HG02763 (cell line): ENCODE results near the gene SPTB.

Experiments used
- ATAC-seq: cut with Tn5 transposase; IDR thresholded peaks from one replicate; pipeline ENCODE4 v1.9.1; 2021; ENCODE audit warnings: mild to moderate bottlenecking, moderate library complexity; ENCODE audit not compliant: unreplicated experiment

Gene SPTB

GRCh38 chr14:64717870-64718269 lies 161.8 kb downstream of the SPTB start:
- no peak for ATAC-seq

DNA sequence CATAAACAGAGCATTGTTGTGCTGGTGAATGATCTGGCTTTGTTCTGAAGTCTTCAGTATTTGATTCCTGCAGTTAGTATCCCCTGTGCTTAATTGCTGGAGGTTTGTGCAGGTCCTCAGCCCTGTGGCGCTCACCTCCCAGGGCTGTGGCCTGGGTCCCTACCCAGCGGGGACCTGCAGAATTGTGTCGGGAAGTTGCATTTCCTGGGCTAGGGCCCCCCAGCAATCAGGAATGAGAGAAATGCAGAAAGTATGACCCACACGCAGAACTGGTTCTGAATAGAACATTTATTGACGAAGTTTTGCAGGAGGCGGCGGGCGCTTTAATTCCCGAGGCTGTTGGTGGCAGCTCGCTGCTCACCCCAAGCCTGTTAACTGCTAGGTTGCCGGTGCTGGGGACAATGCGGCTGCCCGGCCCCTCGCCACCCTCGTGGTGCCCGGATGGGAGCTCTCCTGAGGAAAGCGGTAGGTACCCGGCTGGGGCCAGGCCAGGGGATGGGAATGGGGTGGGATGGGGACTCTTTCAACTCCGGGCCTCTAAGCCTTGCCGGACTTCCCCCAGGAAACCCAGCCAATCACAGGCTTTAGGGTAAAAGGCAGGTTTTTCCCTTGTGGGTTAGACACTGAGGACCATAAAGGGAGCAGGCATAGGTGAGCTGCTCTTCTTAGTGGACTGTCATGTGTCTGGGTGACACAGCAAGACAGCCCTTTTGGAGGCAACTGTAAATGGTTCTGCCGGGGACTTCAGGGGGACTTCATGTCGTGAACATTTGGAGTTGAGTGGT lies 163.9 kb downstream of the SPTB start:
- no peak for ATAC-seq

DNA sequence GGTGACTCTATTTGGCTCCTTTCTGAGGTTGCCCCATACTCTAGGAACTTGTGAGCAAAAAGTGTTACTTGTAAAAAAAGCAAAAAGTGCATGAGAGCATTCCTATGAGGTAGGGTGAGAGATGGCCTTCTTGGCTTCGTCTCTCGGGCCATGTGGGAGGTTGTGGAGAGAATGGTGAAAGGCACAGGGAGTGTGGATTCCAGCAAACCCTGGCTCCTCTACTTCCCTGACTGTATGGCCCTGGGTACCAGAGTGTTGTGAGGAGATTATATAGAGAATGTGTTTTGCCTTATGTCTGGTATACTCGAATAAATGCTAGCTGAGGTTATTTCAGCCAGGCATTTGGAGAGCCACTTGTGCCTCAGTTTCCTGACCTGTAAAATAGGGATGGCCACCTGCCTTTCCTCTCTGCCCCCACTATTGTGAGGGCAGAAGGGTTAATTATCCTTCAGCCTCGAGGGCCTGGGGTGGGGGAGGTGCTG lies 164.5 kb downstream of the SPTB start:
- ATAC-seq: no peak

DNA sequence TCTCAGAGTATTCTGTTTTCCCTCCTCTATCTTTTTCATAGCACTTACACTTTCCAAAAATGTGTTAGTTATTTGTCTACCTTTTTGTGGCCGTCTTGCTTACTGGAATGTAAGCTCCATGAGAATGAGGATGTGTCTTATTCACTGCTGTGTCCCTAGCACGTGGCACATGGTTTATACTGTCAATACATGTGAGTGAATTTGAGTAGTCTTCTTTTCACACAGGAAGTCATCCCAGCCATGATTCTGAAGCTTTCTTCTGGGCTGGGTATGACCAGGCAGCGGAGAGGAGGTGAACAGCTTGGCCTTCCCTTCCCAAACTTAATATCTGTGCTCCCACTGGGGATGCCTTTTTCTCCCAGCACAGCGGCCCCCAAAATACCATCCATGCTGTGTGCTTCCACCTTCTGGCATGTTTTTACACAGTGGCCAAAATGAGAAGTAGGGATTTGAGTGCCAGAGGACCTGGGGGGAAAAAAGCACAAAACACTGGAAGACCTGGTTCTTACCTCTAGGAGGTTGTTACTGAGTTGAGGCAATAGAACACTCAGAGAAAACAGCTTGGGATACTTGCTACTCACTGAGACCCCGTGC lies 165.2 kb downstream of the SPTB start:
- ATAC-seq: no peak

DNA sequence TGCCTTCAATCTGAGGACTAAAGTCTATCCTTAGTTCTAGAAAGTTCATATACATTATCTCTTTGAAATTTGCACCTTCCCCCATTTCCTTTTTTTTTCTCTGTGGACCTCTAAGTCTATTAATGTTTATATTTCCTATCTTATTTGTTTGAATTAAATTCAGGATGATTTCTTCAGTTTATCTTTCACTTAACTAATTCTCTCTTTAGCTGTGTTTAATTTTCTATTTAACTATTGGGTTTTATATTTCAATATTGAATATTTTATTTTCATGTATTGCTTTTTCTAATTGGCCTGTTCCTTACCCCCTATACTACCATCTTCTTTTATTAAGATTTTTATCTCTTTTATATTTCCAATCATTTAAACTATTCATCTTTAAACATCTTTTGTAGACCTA lies 166.0 kb downstream of the SPTB start:
- no peak for ATAC-seq

DNA sequence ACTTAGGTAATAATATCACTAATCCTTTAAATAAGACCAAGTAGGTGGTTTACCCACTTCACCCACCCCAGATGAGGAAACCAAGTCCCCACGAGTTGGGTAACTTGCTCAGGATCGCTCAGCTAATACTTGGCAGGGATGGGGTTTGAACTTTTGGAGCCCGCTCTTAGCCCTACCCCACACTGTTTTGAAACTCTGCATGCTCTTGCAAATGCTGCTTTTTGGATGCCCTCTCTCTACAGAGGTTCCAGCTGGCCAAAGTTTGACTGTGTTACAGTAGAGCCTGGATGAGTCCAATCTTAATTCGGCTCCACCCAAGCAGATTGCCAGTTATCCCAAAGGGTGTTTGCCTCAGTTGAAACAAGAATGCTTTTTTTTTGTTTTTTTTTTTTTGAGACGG lies 168.7 kb downstream of the SPTB start:
- ATAC-seq: no peak

GRCh38 chr14:64709126-64709525 lies 170.6 kb downstream of the SPTB start:
- ATAC-seq: no peak

GRCh38 chr14:64708148-64709004 lies 171.3 kb downstream of the SPTB start:
- ATAC-seq: no peak

GRCh38 chr14:64707661-64708060 lies 172.0 kb downstream of the SPTB start:
- no peak for ATAC-seq

- no peak for ATAC-seq
Observed at GRCh38 chr14:64706593-64707193, 173.0 kb downstream of the SPTB start.

GRCh38 chr14:64706119-64706592 lies 173.6 kb downstream of the SPTB start:
- ATAC-seq: no peak

- ATAC-seq: no peak
Observed at GRCh38 chr14:64705381-64706118, 174.2 kb downstream of the SPTB start.

DNA sequence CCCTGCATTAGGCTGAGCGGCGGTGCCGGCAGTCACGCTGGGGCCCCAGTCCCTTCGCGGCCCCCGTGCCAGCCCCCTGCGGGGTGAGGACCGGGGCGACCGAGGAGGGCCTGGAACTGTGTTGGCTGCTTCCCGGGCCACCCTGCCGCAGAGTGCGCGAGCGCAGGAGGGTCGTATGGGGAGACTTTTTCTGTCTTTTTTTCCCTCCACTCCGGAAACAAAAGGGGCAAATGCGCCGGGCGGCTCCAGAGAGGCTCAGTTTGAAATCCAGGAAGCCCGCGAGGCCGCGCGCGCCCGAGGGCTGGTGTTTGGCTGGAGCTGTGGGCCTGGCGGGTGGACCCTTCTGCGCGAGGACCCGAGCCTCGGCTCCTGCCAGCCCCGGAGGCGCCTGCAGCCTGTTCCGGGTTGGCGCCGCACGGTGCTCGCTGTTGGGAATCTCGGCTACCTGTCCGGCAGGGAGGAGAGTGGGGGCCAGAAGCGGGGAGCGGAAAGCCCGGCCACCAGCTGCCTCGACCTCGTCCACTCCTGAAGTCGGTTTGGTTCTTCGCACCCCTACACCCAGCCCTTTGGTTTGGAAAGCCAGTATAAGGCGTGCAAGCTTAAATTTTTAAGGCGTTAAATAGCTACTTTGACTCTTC lies 174.8 kb downstream of the SPTB start:
- ATAC-seq: no peak

DNA sequence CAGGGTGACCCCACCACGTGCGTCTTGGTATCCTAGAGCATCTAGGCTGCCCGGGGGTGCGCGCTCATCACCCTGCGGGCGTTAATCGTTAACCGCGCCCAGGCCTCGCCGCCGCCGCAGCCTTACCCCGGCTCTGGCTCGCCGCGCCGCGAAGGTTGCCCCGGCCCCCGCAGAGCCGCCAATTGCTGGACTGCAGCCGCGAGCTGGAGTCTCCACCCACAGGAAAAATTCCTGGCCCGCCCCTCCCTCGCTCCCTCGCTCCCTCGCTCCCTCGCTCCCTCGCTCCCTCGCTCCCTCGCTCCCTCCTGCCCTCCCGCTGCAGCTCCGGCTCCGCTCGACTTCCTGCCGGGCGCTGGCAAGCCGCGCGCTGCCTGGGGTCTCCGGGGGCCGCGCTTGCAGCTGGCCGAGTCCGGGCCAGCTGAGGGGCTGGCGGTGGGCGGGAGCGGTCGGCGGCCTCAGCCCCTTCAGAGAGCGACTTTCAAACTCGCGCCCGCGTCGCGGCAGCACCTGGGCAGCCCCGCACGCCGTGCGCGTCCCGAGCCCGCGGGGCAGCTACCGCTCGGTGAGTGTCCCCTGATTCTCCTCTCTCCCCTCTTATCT lies 175.5 kb downstream of the SPTB start, which contains the start of gene PLEKHG3:
TSS of gene PLEKHG3 (plus strand) at position 282 of the 600 bp plus-strand sequence. CDS start 23,208 bp downstream, outside the sequence.
- ATAC-seq: no peak

GRCh38 chr14:64703395-64704142 lies 176.1 kb downstream of the SPTB start:
- no peak for ATAC-seq

DNA sequence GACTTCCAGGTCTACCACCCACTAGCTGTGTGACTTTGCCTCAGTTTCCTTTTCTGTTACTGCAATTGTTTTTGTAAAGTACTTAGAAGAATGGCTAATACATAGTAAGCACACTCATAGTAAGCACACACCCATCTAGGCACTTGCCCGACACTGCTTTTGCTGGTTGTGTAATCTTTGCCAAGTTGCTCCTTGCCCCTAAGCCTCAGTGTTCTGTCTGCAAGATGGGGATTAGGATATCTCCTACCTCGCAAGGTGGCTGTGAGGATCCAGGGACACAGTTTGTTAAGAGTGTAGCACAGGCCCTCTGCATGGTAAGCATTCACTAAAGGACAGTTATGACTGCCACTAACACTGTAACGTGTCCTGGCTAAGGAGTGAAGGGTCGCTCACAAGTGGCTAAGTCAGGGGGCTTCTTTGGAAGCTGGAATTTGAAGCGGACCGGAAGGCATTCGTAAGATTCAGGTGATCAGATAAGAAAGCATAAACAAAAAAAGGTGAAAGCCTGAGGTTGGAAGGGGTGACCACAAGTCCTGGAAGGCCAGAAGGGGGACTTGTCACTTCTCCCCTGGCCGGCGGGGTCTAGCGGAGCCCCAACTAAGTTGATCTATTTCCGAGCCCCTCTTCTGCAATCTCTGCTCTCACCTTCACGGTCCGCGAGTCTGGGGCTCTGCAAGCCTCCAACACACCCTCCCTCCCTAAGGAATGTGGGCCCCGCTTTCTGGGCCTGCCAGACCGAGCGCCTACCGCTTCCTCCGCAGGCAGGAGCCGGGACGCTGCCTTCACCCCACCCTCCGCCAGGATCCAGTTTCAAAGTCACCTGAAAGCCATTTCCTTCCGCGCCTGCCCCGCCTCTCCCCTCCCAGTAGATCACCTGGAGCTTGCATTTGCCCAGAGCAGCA lies 177.0 kb downstream of the SPTB start:
- ATAC-seq: no peak

GRCh38 chr14:64701660-64702059 lies 178.0 kb downstream of the SPTB start:
- no peak for ATAC-seq

DNA sequence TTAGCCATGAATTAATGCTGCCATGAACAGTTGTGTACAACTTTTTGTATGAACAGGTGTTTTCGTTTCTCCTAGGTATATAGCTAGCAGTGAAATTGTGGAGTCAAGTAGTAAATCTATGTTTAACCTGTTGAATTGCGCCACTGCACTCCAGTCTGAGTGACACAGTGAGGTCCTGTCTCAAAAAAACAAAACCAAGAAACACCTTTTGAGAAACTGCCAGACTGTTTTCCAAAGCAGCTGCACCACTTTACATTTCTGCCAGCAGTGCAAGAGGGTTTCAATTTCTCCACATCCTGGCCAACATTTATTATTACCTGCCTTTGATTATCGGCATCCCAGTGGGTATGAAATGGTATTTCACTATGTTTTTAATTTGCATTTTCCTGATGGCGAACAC lies 178.8 kb downstream of the SPTB start:
- no peak for ATAC-seq
